Sciatic nerve (tissue), 2 donors: ENCODE measurements around the gene DHX9. TPM values are rescaled to one million over a fixed set of nuclear protein-coding genes. Genes with fewer than 3 reads are reported as not detected.

Experiments used
- ATAC-seq: fragments of 200-7000 bp; cut with Tn5 transposase; one replicate; pipeline ENCODE4 v1.9.1; 2020; ENCODE audit warnings: mild to moderate bottlenecking, moderate library complexity
- DNase-seq: peaks from one replicate; pipeline ENCODE4 v3.0.0-alpha.2; 2020; ENCODE audit warnings: low spot score
- intact Hi-C: fragments of 100-400 bp; cut with DNase I; formaldehyde crosslinking; loops from one replicate; pipeline ENCODE4 v1.14.2; 2022
- total RNA-seq: library from RNA; stranded (reverse); fragmentation: NEBNext Ultra II Directional; extraction: Animal tissue kit (Norgen Biotek cat#: 25700); gene quantifications from one replicate; pipeline ENCODE4 v1.2.1, GENCODE V29; 2021
- donor health status: DM: no; HTN: no; CAD: no.
- donor health status: DM: no; HTN: no; CAD: no.

DHX9 gene
- total RNA-seq, 1 donor from 2014 or later = 127 TPM

GRCh38 chr1:182834326-182834725 is 4.8 kb upstream of the DHX9 start:
- no peak for ATAC-seq
- intact Hi-C loops = no loop called here
- DNase-seq = no peak

DNA sequence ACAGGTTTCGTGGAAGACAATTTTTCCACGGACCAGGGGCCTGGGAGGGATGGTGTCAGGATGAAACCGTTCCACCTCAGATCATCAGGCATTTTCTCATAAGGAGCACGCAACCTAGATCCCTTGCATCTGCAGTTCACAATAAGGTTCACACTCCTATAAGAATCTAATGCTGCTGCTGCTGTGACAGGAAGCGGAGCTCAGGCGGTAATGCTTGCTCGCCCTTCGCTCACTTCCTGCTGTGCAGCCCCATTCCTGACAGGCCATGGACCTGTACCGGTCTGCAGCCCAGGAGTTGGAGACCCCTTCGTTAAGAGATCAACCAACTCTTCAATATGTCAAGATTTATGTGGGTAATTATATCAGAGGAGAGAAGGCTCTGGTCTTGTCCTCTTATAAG is 3.3 kb upstream of the DHX9 start:
- ATAC-seq = no peak
- intact Hi-C loops = no loop called here

DNA sequence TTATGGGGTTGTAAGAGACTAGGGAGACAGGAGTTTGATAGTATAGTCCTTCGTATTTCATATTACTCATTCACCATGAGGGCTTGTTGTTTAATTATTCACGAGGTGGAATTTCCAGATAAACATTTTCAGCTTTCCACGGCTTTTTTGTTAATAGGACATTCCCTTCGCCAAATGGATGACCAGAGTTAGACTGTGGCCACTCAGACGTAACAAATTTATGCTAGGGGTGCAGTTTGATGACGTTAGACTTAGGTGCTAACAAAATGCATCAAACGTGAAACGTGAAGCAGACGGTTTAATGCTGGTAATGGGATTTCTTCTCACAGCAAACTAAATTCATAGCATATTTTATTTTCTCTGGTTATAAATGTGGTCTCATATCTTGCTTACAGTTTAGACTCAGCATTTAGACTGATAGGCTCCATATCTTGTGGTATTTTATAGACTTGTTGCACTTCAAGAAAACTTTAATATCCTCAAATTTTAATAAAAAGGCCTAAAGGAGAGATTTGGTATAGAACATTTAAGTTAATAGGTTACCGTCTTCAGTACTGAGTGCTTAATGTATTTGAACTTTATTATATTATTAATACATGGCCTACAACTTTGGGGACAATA is 2.3 kb downstream of the DHX9 start:
- intact Hi-C loops = loop anchor here (5.0 kb wide), 1 partner anchor 1566 kb away; no protein-coding TSS in a partner anchor
- DNase-seq (no peak), ATAC-seq (no peak)

More for the DNA sequence above, 3.3 kb upstream of the DHX9 start:
- DNase-seq = no peak

DNA sequence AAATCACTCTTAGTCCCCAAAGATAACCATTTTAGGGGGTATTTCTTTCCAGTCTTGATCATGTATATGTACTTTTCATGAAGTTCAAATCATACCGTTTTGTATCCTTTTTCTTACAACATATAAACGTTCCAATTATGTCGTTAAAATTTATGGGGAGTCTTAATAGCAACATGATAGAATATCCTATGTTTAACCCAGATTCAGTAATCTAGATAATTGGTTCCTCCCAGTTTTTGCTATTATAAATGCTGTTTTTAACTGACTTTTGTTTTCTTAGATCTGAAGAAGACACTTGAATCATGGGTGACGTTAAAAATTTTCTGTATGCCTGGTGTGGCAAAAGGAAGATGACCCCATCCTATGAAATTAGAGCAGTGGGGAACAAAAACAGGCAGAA is 3.1 kb downstream of the DHX9 start:
- no peak for ATAC-seq
- intact Hi-C loops = loop anchor here (5.0 kb wide), 1 partner anchor 1565 kb away; no protein-coding TSS in a partner anchor
- no peak for DNase-seq

GRCh38 chr1:182845379-182845778 is 6.2 kb downstream of the DHX9 start:
- intact Hi-C loops = no loop called here
- ATAC-seq (no peak), DNase-seq (no peak)

GRCh38 chr1:182845894-182846293 is 6.7 kb downstream of the DHX9 start:
- intact Hi-C loops = no loop called here

DNA sequence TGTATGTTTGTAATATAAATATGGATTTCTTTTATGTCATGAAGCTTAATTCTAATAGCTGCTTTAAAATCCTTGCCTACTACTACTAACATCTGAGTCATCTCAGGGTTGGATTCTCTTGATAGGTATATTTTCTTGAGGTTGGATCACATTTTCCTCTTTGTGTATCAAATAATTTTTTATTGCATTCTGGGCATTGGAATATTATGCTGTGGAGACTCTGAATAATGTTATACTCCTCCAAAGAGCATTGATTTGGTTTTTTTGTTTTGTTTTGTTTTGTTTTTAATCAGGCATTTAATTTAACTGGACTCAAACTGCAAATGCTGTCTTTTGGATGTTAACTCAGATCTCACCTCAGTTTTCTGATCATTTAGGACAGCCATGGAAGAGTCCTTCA is 8.0 kb downstream of the DHX9 start:
- DNase-seq (no peak), ATAC-seq (no peak)
- intact Hi-C loops = no loop called here

More at GRCh38 chr1:182845894-182846293, 6.7 kb downstream of the DHX9 start:
- ATAC-seq (no peak), DNase-seq (no peak)

DNA sequence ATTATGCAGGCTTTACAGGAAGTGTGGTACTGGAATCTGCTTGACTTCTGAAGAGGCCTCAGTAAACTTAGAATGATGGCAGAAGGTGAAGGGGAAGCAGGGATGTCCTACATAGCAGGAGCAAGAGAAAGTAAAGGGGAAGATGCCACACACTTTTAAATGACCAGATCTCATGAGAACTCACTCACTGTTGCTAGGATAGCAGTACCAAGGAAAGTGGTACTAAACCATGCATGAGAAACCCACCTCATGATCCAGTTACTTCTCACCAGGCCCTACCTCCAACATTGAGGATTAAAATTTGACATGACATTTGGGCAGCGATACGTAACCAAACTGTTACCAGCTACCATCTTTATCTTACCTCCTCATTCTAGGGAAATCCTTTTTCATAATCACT is 9.6 kb downstream of the DHX9 start:
- intact Hi-C loops = no loop called here
- no peak for DNase-seq
- ATAC-seq = no peak

DNA sequence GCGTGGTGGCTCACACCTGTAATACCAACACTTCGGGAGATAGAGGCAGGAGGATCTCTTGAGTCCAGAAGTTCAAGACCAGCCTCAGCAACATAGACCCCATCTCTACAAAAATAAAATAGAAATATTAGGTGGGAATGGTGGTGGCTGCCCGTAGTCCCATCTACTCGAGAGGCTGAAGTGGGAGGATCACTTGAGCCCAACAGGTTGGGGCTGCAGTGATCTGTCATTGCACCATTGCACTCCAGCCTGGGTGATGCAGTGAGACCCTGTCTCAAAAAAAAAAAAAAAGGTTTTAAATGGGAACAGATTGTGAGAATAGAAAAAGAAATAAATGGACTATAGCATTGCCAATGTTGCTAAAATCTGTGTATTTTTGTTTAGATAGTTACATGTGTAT is 11.2 kb downstream of the DHX9 start:
- intact Hi-C loops = no loop called here

DNA sequence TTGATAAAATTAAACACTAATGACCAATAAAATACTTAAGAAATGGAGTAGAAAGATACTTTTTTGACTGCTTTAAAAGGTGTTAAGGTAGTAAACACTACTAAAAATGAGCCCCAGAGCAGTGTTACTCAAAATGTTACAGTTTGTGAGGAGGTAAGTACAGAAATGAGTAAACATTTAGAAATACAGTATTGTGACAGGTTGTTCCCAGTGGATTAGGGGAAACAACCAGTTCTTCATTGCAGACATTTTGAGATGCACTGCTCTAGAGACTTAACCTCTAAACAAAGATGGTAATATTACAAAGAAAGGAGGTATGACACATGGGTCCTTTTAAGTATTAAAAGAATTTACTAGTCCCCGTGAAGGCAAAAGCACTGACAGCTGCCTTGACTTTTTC is 12.7 kb downstream of the DHX9 start:
- DNase-seq = no peak
- intact Hi-C loops = no loop called here
- no peak for ATAC-seq

More for the DNA sequence above, 11.2 kb downstream of the DHX9 start:
- DNase-seq (no peak), ATAC-seq (no peak)

GRCh38 chr1:182855911-182856310 is 16.8 kb downstream of the DHX9 start:
- ATAC-seq = no peak
- intact Hi-C loops = no loop called here
- DNase-seq = no peak

- no peak for DNase-seq
- no peak for ATAC-seq
- intact Hi-C loops = no loop called here
Observed at GRCh38 chr1:182857212-182857611, 18.1 kb downstream of the DHX9 start.

DNA sequence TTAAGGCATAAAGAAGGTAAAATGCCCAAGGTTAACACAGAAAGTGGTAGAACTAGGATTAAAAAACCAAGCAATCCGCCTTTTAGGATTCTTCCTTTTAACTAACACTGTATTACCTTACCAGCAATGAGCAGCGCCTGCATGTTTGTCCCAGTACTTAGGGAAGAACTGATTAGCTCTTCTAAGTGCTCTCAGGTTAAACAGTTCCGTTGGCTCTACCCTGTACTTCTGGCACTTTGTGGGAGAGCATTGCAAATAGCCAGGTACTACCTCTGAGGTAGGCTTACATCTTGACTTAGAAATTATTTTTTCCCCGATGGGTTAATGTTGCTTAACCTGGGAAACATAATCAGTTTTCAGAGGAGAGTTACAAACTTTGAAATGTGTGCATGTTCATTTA is 21.5 kb downstream of the DHX9 start:
- no peak for ATAC-seq
- intact Hi-C loops = loop anchor here (5.0 kb wide), 1 partner anchor 1867 kb away; no protein-coding TSS in a partner anchor
- no peak for DNase-seq

- no peak for ATAC-seq
- intact Hi-C loops = loop anchor here (5.0 kb wide), 1 partner anchor 1865 kb away; no protein-coding TSS in a partner anchor
- no peak for DNase-seq
Observed at GRCh38 chr1:182861994-182862393, 22.8 kb downstream of the DHX9 start.

GRCh38 chr1:182862827-182863226 is 23.7 kb downstream of the DHX9 start:
- intact Hi-C loops = loop anchor here (5.0 kb wide), 1 partner anchor 1864 kb away; no protein-coding TSS in a partner anchor
- DNase-seq (no peak), ATAC-seq (no peak)

GRCh38 chr1:182863940-182864339 is 24.8 kb downstream of the DHX9 start:
- no peak for ATAC-seq
- intact Hi-C loops = loop anchor here (5.0 kb wide), 1 partner anchor 1863 kb away; no protein-coding TSS in a partner anchor
- no peak for DNase-seq

- intact Hi-C loops = no loop called here
- DNase-seq = no peak
- ATAC-seq = no peak
Observed at GRCh38 chr1:182867861-182868260, 28.7 kb downstream of the DHX9 start.

- ATAC-seq = peak; percentile 51
- DNase-seq = no peak
- intact Hi-C loops = no loop called here
Observed at GRCh38 chr1:182869241-182869666, 30.1 kb downstream of the DHX9 start.

- DNase-seq (no peak), ATAC-seq (no peak)
- intact Hi-C loops = no loop called here
Observed at GRCh38 chr1:182872881-182873280, 33.7 kb downstream of the DHX9 start.

- no peak for ATAC-seq
- intact Hi-C loops = no loop called here
- no peak for DNase-seq
Observed at GRCh38 chr1:182875889-182876288, 36.7 kb downstream of the DHX9 start.

- ATAC-seq = no peak
- DNase-seq = no peak
- intact Hi-C loops = no loop called here
Observed at GRCh38 chr1:182877331-182877730, 38.2 kb downstream of the DHX9 start.
